PC-3 (cell line): Measurements from ENCODE around the gene RERE.
"Not testable (repeated sequence)": the region's sequence is repeated elsewhere in the genome, so short reads cannot be mapped to it uniquely, and the experiment has no call there.

Experiments used
- EZH2 ChIP-seq: fragments of 300-600 bp; sonication (generic); IDR thresholded peaks from one replicate; pipeline ENCODE4 v1.6.1; 2017; ENCODE audit warnings: antibody characterized with exemption, mild to moderate bottlenecking, low read length; ENCODE audit not compliant: unreplicated experiment
- EZH2phosphoT487 ChIP-seq: fragments of 300-600 bp; sonication (generic); IDR thresholded peaks from 2 replicates; pipeline ENCODE4 v1.6.1; 2018; ENCODE audit warnings: mild to moderate bottlenecking, antibody characterized with exemption, low read length, borderline replicate concordance
- TF ChIP-seq, protein P1 (sequence below): fragments of 300-600 bp; sonication (generic); conservative IDR thresholded peaks from 2 replicates; pipeline ENCODE4 v1.5.1; 2017; ENCODE audit warnings: antibody characterized with exemption, low read depth, mild to moderate bottlenecking, low read length

DNA sequence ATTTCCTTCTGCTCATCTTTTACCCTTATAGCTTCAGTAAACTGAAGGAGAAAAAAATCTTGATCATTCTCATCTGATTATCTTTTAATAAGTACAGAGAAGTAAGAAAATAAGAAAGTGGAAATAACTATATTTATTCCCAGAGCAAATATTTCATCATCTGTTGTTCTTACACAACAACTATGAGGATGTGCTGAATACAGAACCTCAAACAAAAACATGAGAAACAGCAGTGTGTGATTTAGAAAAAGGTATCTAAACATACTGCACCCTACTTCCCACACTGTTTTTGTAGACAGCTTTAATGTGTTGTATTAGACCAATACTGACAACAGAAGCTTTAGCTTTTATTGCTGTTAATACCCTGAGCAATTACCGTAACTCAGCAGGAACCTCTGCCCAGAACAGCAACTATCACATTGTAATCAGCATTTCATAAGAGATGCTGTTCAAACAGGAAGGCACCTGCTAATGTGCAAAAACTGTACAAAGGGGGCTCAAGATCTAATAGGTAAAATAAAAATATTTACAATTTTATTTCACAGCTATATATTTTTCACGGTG lies 195.6 kb downstream of the RERE start:
- TF ChIP-seq, protein P1, sequence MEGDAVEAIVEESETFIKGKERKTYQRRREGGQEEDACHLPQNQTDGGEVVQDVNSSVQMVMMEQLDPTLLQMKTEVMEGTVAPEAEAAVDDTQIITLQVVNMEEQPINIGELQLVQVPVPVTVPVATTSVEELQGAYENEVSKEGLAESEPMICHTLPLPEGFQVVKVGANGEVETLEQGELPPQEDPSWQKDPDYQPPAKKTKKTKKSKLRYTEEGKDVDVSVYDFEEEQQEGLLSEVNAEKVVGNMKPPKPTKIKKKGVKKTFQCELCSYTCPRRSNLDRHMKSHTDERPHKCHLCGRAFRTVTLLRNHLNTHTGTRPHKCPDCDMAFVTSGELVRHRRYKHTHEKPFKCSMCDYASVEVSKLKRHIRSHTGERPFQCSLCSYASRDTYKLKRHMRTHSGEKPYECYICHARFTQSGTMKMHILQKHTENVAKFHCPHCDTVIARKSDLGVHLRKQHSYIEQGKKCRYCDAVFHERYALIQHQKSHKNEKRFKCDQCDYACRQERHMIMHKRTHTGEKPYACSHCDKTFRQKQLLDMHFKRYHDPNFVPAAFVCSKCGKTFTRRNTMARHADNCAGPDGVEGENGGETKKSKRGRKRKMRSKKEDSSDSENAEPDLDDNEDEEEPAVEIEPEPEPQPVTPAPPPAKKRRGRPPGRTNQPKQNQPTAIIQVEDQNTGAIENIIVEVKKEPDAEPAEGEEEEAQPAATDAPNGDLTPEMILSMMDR, result not testable (repeated sequence)
- not testable (repeated sequence) for TF ChIP-seq EZH2phosphoT487, EZH2
